ENCODE data around the gene MAS1L.

The MAS1L gene

DNA sequence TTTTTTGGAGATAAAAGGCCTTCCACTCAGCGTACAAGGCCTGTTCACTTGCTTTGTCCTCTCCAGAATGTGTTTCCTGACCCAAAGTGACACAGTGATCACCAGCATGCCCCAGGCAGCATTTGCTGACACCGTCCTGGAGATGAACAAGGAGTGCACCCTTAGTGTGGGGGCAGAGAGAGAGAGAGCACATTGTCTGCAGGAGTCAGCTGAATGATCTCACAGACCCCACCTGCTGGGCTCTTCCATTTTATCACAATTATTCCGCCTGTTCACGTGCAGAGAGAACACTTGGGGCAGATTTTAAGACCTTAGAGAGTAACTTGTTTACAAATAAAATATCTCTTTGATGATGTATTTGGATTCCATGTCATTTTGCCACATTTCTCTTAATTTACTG lies 22.4 kb upstream of the MAS1L start:
- DNase-seq = no peak

GRCh38 chr6:29509711-29510110 lies 22.0 kb upstream of the MAS1L start:
- DNase-seq = no peak

- DNase-seq = no peak
Measured at GRCh38 chr6:29509239-29509638, 21.5 kb upstream of the MAS1L start.

- no peak for DNase-seq
Measured at GRCh38 chr6:29507319-29507718, 19.6 kb upstream of the MAS1L start.

GRCh38 chr6:29506446-29507067 lies 18.8 kb upstream of the MAS1L start:
- DNase-seq = no peak

- no peak for DNase-seq
Measured at GRCh38 chr6:29505808-29506207, 18.1 kb upstream of the MAS1L start.

GRCh38 chr6:29504961-29505360 lies 17.2 kb upstream of the MAS1L start:
- no peak for DNase-seq

GRCh38 chr6:29502597-29502996 lies 14.8 kb upstream of the MAS1L start:
- DNase-seq = no peak

- no peak for DNase-seq
Measured at GRCh38 chr6:29502181-29502580, 14.4 kb upstream of the MAS1L start.

DNA sequence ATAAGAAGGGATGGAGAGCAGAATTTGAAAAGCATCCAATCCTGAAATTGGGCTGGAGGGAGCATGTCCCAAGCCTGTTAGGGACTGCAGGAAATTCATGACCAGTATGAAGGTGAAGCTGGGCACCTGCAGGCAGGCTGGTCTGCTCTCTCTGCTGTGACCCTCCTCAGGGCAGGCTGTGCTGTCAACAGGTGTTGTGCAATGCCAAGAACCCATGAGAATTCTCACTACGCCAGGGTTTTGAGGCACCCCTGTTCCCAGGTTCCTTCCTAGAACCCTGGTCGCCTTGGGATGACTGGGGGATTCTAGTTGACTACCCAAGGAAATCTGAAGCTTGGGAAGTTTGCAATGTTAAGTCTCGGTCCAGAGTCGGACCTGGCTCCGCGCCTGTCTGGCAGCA lies 13.3 kb upstream of the MAS1L start:
- DNase-seq = no peak

- DNase-seq = no peak
Measured at GRCh38 chr6:29500594-29500993, 12.8 kb upstream of the MAS1L start.

DNA sequence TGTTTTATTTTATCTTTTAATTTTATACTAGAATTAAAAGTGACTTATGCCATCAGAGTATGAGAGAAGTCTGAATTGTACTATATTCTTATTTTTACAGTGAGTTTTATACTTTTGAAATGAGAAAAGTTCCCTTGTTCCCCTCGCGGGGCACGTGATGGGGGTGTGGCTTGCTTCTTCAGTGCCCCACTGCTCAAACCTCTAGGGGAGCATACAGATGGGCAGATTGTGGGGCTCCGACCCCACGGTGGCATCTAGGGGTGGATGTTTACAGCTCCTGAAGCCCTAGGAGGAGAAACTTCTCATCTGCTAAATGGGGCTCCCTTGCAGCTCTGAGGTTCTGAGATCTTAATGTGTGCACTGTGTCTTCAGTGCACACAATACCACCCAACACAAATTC lies 11.9 kb upstream of the MAS1L start:
- no peak for DNase-seq

DNA sequence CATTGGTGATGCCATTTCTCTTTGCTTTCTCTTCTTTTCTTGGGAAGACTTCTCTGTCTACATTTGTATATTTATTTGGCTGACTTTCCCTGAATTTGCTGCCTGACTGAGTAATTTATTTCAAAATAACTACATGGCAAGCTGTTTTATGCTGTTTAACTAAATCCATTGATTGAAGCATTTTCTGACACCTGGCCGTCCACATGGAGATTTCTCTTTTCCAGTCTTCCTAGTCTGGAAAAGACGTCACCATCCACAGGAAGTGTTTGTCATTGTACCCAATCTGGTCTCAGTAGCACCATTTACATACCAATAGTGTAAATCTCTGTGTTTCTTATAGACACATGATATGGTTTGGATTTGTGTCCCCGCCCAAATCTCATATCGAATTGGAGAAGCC lies 9.2 kb upstream of the MAS1L start:
- DNase-seq = no peak

- DNase-seq = no peak
Measured at GRCh38 chr6:29495571-29495970, 7.8 kb upstream of the MAS1L start.

GRCh38 chr6:29494131-29494530 lies 6.4 kb upstream of the MAS1L start:
- DNase-seq = no peak

DNA sequence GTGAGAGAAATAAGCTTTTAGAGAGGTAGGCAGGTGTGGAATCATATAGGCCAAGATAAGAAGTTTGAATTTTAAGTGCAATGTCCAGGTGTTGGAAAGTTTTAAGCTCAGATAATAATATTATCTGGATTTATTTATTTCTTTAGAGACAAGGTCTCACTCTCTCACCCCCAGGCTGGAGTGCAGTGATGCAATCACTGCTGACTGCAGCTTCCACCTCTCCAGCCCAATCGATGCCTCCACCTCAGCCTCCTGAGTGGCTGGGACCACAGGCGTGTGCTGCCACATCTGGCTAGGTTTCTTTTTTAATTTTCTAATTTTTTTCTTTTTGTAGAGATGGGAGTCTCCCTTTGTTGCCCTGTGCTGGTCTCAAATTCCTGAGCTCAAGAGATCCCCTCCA lies 5.5 kb upstream of the MAS1L start:
- no peak for DNase-seq

- no peak for DNase-seq
Measured at GRCh38 chr6:29491574-29491973, 3.8 kb upstream of the MAS1L start.

GRCh38 chr6:29490552-29490951 lies 2.8 kb upstream of the MAS1L start:
- no peak for DNase-seq

DNA sequence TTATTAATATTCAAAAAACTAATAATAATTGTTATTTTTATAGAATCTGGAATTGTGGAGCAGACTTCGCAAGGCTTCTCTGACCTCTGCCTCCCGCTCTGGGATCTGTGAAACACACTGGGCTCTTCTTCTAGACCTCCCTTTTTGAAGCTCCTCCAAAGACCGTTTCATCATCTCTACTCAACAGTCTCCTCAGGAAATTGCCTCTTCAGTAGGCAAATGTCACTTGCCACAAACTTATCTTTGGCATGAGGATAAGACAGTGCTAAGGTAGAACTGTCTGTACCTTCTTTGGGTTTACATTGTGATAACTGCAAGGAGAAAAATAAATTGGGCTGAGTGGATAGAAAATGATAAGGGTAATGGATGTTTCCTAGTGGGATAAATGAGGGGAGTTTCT lies 2.3 kb upstream of the MAS1L start:
- DNase-seq = no peak

DNA sequence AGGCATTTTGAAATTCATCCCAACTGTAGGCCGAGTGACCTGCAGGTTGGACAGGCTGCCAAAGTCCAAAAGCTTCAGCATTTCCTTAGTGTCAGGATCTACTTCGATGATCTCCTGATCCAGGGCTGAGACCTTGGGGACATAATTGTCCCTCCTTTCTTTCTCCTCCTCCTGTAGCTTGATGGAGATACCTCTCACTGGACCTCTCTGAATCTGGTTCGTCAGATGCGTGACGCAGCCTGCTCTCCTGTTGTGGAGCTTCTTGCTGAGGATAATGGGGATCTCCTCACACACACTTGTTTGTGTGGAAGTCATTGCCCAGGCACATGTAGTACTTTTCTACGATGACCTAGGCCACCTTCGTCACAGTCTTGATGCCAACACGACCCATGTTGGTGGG lies 1.5 kb upstream of the MAS1L start:
- no peak for DNase-seq

DNA sequence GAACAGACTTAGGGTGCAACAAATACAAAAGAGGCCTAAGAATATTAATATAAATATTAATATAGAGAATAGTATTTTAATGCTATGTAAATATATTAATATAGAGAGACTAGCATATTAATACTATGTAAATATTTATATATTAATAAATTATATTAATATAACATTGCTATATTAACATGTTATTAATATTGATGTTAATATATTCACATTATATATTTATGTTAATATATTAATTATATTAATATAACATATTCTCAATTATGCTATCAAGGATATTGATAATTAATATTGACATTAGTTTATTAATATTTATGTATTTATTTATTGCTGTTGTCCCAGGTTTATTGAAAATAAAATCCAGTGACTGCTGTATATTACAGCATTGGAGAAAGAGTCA lies 1.1 kb upstream of the MAS1L start:
- DNase-seq = no peak

- no peak for DNase-seq
Measured at GRCh38 chr6:29487131-29487530, 625 bp downstream of the MAS1L start.

- no peak for DNase-seq
Measured at GRCh38 chr6:29486577-29486976, 1.2 kb downstream of the MAS1L start.

GRCh38 chr6:29483735-29484134 lies 4.0 kb downstream of the MAS1L start:
- no peak for DNase-seq

DNA sequence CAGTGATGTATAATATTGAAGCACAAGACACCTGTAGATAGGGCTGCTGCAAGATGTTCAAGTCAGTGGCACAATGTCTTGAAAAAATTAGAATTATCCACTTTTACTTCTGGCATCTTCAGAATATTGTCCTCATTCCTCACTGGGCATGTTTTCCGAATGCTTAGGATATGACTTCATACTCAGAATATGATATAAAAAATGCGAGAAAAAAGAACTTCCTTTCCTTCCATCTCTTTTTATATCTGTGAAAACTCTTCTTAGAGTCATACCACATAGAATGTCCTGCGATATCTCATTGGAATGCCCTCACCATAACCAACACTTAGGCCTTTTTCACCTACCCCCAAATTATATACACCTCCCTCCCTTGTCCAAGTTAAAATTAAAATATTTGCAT lies 4.6 kb downstream of the MAS1L start:
- DNase-seq = no peak

GRCh38 chr6:29479560-29479959 lies 8.2 kb downstream of the MAS1L start:
- DNase-seq = no peak

Measured in stimulated activated CD4-positive, alpha-beta T cell treated with anti-CD3 and anti-CD28 coated beads, Interleukin-4, amount 100 ng/mL, for 4 hours (primary cell).